Aorta (tissue), 5 donors: ENCODE results near the gene DDHD1. TPM values are rescaled to one million over a fixed set of nuclear protein-coding genes. Genes with fewer than 3 reads are reported as not detected.

ENCODE experiments used
- ATAC-seq: fragments of 200-7000 bp; cut with Tn5 transposase; one replicate; pipeline ENCODE4 v1.9.1; 2022; ENCODE audit warnings: moderate library complexity; ENCODE audit not compliant: low FRiP score
- DNase-seq, 2 donors: peaks; one replicate each; pipeline ENCODE4 v3.0.0-alpha.2; 2020
- H3K27ac ChIP-seq, 2 donors: one replicate each; pipeline ENCODE4 v1.5.1; 2013; ENCODE audit warnings: low read length in 2 of 2, mild to moderate bottlenecking in 2 of 2, moderate library complexity in 2 of 2, control low read depth in 1 of 2, inconsistent platforms in 1 of 2, low read depth in 1 of 2
- H3K27me3 ChIP-seq, 2 donors: one replicate each; pipeline ENCODE4 v1.6.1; 2013; ENCODE audit warnings: control low read depth in 1 of 2, low read length in 1 of 2, mild to moderate bottlenecking in 1 of 2, moderate library complexity in 1 of 2; ENCODE audit not compliant: insufficient read depth in 2 of 2, control insufficient read depth in 1 of 2
- H3K36me3 ChIP-seq, 2 donors: one replicate each; pipeline ENCODE4 v1.6.1; 2013; ENCODE audit warnings: control low read depth in 1 of 2, low read length in 1 of 2, mild to moderate bottlenecking in 1 of 2; ENCODE audit not compliant: insufficient read depth in 2 of 2, control insufficient read depth in 1 of 2
- H3K4me1 ChIP-seq, 2 donors: one replicate each; pipeline ENCODE4 v1.6.1; 2013; ENCODE audit warnings: low read length in 2 of 2, control low read depth in 1 of 2, mild to moderate bottlenecking in 1 of 2, moderate library complexity in 1 of 2; ENCODE audit not compliant: insufficient read depth in 2 of 2, control insufficient read depth in 1 of 2
- H3K4me3 ChIP-seq, 2 donors: one replicate each; pipeline ENCODE4 v1.5.1; 2013; ENCODE audit warnings: low read length in 2 of 2, control low read depth in 1 of 2, mild to moderate bottlenecking in 1 of 2
- H3K9me3 ChIP-seq: one replicate; pipeline ENCODE4 v1.6.1; 2013; ENCODE audit warnings: mild to moderate bottlenecking, low read length; ENCODE audit not compliant: control insufficient read depth
- WGBS, 2 donors: extraction: QIAGEN DNeasy Blood & Tissue Kit; methylation state at CpG; one replicate each; pipeline ENCODE4 v1.1.7; 2013; 5-methylcytosine and 5-hydroxymethylcytosine counted together
- intact Hi-C, 2 donors: fragments of 100-400 bp; cut with DNase I; formaldehyde crosslinking; loops; one replicate each; pipeline versions ENCODE4 v1.14.2 to v1.15.0; 2022
- polyA plus RNA-seq, 2 donors: library from polyadenylated mRNA; stranded (reverse); fragments of 200-250 nt; gene quantifications; one replicate each; pipeline ENCODE4 v1.2.3, GENCODE V29; 2013
- total RNA-seq, 2 donors: library from RNA; stranded (reverse); fragmentation: NEBNext Ultra II Directional; extraction: Animal tissue kit (Norgen Biotek cat#: 25700); gene quantifications; one replicate each; pipeline ENCODE4 v1.2.1, GENCODE V29; 2021
- donor health status: healthy with polysubstance abuse.
- donor health status: Bipolar disorder and iron deficiency.
- donor health status: DM: no; HTN: no; CAD: no.
- donor health status: DM: no; HTN: no; CAD: no.
- donor health status: DM: yes; HTN: yes; CAD: no.

The DDHD1 gene
- total and polyA plus RNA-seq, 4 donors = 1.1 to 29.8 (median 13.5) TPM

- Histone ChIP-seq H3K27me3 (no peaks in the 10 kb centered on the region), H3K4me1 (no peaks in the 10 kb centered on the region), H3K4me3 (no peak overlapping the region), H3K36me3 (no peaks in the 10 kb centered on the region), H3K9me3 (no peaks in the 10 kb centered on the region), H3K27ac (no peak overlapping the region)
- intact Hi-C loops = no loop called here
- 74 to 82% methylated on average over 2 of the region's 2 CpGs for WGBS, 2 donors
- no peak for DNase-seq
- no peak for ATAC-seq
Observed at GRCh38 chr14:53161758-53162435, 8.8 kb upstream of the DDHD1 start.

- H3K36me3 ChIP-seq = no peaks in the 10 kb centered on the region
- H3K4me3 ChIP-seq = no peak overlapping the region
- intact Hi-C loops = no loop called here
- H3K27ac ChIP-seq = no peak overlapping the region
- H3K27me3 ChIP-seq = no peaks in the 10 kb centered on the region
- no peaks in the 10 kb centered on the region for H3K9me3 ChIP-seq
- ATAC-seq (no peak), DNase-seq (no peak)
- WGBS, 2 donors = 93 to 94% methylated on average over 4 of the region's 4 CpGs
- H3K4me1 ChIP-seq = no peaks in the 10 kb centered on the region
Observed at GRCh38 chr14:53156238-53156637, 3.1 kb upstream of the DDHD1 start.

- Histone ChIP-seq H3K9me3 (no peaks in the 10 kb centered on the region), H3K4me1 (peaks cover 0 to 2% of the 10 kb centered on the region in 2 donors), H3K4me3 (no peak overlapping the region), H3K36me3 (no peaks in the 10 kb centered on the region), H3K27me3 (no peaks in the 10 kb centered on the region), H3K27ac (peak overlapping the region in 1 of 2 donors; percentile 11)
- 88% methylated on average over 4 of the region's 4 CpGs for WGBS, 2 donors
- intact Hi-C loops = loop anchor here in 1 of 2 donors (5.0 kb wide), 1 partner anchor 601 kb away; the partner anchor contains the start of genes GPR137C and TXNDC16
- DNase-seq = no peak
- no peak for ATAC-seq
Observed at GRCh38 chr14:53153702-53154112, 584 bp upstream of the DDHD1 start.

GRCh38 chr14:53152184-53152886, 788 bp downstream of the DDHD1 start:
- DNase-seq (peak; percentile 78 to 86), ATAC-seq (peak; percentile 77)
- WGBS, 2 donors = 0 to 1% methylated on average over 61 to 73 of the region's 73 CpGs
- peak overlapping the region; percentile 44 to 83 for H3K4me3 ChIP-seq
- intact Hi-C loops = loop anchor here in 1 of 2 donors (5.0 kb wide), 1 partner anchor 600 kb away; the partner anchor contains the start of genes GPR137C and TXNDC16
- no peaks in the 10 kb centered on the region for H3K36me3 ChIP-seq
- H3K27me3 ChIP-seq = no peaks in the 10 kb centered on the region
- H3K27ac ChIP-seq = peak overlapping the region; percentile 77 to 96
- no peaks in the 10 kb centered on the region for H3K9me3 ChIP-seq
- peaks cover 0 to 2% of the 10 kb centered on the region in 2 donors for H3K4me1 ChIP-seq

GRCh38 chr14:53151523-53152183, 1.5 kb downstream of the DDHD1 start:
- peak overlapping the region in 1 of 2 donors; percentile 22 for H3K27ac ChIP-seq
- ATAC-seq (no peak), DNase-seq (peak in 1 of 2 donors; percentile 58)
- no peaks in the 10 kb centered on the region for H3K27me3 ChIP-seq
- 3 to 4% methylated on average over 25 of the region's 25 CpGs for WGBS, 2 donors
- peak overlapping the region; percentile 44 to 83 for H3K4me3 ChIP-seq
- intact Hi-C loops = loop anchor here in 1 of 2 donors (5.0 kb wide), 1 partner anchor 599 kb away; the partner anchor contains the start of genes GPR137C and TXNDC16
- no peaks in the 10 kb centered on the region for H3K36me3 ChIP-seq
- H3K4me1 ChIP-seq = peaks cover 0 to 2% of the 10 kb centered on the region in 2 donors
- H3K9me3 ChIP-seq = no peaks in the 10 kb centered on the region

GRCh38 chr14:53149668-53150316, 3.3 kb downstream of the DDHD1 start:
- H3K9me3 ChIP-seq = no peaks in the 10 kb centered on the region
- no peak for ATAC-seq
- no peak for DNase-seq
- H3K4me3 ChIP-seq = no peak overlapping the region
- intact Hi-C loops = loop anchor here in 1 of 2 donors (5.0 kb wide), 1 partner anchor 597 kb away; the partner anchor contains the start of genes GPR137C and TXNDC16
- no peaks in the 10 kb centered on the region for H3K27me3 ChIP-seq
- peaks cover 0 to 2% of the 10 kb centered on the region in 2 donors for H3K4me1 ChIP-seq
- no peak overlapping the region for H3K27ac ChIP-seq
- 94 to 97% methylated on average over 4 of the region's 4 CpGs for WGBS, 2 donors
- no peaks in the 10 kb centered on the region for H3K36me3 ChIP-seq

- Histone ChIP-seq H3K4me3 (no peak overlapping the region), H3K27me3 (no peaks in the 10 kb centered on the region), H3K9me3 (no peaks in the 10 kb centered on the region), H3K4me1 (peaks cover 0 to 2% of the 10 kb centered on the region in 2 donors), H3K27ac (no peak overlapping the region), H3K36me3 (no peaks in the 10 kb centered on the region)
- ATAC-seq = no peak
- intact Hi-C loops = no loop called here
- DNase-seq = no peak
Observed at GRCh38 chr14:53148671-53149070, 4.5 kb downstream of the DDHD1 start.

- Histone ChIP-seq H3K27ac (no peak overlapping the region), H3K4me1 (peaks cover 0 to 2% of the 10 kb centered on the region in 2 donors), H3K4me3 (no peak overlapping the region), H3K27me3 (no peaks in the 10 kb centered on the region), H3K36me3 (no peaks in the 10 kb centered on the region), H3K9me3 (no peaks in the 10 kb centered on the region)
- 93 to 95% methylated on average over 2 of the region's 2 CpGs for WGBS, 2 donors
- DNase-seq (no peak), ATAC-seq (no peak)
- intact Hi-C loops = no loop called here
Observed at GRCh38 chr14:53147893-53148292, 5.2 kb downstream of the DDHD1 start.
